Activated CD4-positive, alpha-beta T cell treated with anti-CD3 and anti-CD28 coated beads for 48 hours (primary cell): Measurements from ENCODE around the gene PIGO.

Experiments used
- DNase-seq: peaks from one replicate; pipeline ENCODE4 v3.0.0-alpha.2; 2020

The PIGO gene

DNA sequence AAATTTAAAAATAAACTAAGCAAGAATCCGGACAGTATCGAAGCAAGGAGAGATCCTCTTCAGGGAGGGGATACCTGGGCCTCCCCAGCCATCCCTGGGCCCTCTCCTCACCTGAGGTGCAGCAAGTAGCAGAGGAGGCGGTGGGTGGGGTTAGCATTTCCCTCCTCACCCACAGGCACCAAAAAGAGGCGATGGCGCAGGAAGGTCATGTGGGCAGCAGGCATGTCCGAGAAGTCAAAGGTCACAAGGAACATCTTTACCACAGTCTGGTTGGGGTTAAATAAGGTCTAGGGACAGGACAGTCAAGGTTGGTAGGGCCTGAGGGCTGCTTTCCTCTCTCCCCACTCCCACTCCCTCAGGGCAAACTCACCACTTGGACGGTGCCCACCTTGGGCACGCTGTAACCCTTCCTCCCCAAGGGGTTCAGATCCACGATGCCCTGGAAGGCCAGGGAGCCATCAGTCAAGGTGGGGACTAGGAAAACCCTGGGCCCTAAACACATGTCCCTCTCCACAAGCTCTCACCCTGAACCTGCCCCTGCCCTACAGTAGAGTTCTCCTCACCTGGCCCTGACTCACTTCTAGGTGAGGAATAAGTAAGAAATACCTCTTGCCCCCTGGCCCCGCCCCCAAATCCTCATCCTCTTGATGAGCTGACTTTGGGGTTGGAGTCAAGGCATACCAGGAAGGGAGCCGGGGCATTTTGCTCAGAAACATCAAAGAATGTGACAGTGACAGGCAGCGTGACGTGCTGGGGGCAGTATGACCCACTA is 9.4 kb upstream of the PIGO start:
- no peak for DNase-seq

DNA sequence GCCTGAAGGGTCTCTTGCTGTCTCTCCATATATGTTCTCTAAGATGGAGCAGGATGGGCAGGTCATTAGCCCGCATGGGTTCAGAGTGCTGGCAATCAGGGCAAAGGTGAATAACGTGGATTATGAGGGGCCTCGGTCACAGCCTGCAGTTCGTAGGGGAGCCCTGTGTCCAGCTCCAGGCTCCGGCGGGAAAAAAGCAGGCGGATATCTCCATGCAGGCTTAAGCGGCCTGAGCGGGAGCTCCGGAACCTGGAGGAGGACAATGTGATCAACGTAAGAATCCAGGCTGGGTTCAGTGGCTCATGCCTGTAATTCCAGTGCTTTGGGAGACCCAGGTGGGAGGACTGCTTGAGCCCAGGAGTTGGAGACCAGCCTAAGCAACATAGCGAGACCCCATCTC is 8.7 kb upstream of the PIGO start:
- no peak for DNase-seq

DNA sequence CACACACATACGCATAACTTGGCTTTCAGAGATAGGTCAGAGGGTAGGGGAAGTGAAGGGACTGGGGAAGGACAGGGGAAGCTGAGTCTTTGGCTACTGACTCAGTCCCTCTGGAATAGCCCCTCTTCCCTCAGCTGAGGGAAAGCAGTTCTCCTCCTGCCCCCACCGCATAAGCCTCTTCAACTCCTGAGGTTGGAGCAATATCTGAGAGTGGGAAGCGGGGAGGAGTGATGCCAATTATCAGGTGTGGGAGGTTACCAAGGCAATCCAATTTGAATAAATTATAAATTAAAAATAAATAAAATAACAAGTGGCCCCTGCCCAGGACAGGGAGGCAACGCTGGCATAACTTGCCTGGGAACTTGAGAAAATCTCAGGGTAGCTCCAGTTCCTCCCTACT is 8.2 kb upstream of the PIGO start:
- no peak for DNase-seq

DNA sequence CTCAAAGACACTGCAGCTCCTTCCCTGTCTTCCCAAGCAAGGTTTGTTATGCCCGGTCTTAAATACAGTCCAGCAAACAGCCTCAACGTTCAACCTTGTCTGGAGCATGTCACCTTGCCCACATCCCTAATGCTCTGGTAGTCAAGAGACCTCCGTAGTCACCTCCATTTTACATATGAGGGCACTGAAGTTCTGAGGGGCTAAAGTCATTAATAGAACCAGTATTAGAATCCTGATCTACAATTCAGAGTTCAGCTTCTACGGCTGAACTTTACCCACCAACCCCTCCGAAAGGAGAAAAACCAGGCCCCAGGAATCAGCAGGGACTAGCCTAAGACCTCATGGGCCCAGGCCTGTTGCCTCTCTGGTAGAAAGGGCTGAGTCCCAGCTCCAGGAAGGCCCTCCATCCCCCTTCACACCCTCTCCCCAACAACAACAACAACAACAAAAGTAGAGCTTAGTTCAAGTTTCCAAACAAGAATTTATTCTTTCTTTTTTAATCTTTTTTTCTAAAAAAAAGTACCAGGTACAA is 7.3 kb upstream of the PIGO start:
- no peak for DNase-seq

DNA sequence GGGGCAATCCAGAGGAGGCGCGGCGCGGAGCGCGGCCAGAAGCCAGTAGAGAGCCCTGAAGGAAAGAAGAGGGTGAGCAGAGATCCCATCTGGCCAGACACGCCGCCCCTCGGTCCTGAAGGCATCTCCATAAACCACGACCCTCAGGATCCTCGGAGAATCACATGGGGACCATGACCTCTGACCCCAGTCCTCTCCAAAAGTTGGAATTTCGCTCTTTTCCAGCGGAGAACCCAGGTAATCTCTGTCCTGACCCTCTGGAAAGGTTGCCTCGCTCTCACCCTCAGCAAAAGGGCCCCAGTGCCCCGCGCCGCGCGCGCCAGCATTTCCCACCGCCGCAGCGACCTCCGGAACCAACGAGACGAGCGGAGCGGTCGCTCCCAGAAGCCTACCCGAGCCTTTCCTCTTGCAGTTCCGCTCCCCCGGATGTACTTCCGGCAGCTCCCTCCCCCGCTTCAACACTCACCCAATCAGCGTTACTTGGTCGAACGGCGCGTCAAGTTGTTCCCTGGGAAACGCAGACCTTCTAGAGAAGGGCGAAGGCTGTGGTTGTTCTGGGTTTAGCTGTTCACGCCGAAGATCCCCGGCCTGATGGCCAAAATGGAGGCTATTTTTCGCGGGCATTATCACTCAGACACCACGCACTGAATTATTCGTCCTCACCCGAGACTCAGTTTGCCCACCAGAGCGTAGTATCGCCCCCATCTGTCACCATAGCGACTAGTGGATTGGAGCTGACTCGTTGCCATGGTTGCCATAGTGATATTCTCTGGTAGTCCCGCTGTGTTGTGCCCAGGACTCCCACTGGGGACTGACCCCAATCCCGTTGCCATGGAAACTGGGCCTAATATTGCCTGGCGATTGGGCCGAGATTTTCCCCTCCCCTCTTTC is 6.6 kb upstream of the PIGO start, which contains the start of gene STOML2:
TSS of gene STOML2 (minus strand) at position 363 of the 891 bp plus-strand sequence. CDS start at position 326, 37 bp downstream.
- peak; percentile 94 for DNase-seq

DNA sequence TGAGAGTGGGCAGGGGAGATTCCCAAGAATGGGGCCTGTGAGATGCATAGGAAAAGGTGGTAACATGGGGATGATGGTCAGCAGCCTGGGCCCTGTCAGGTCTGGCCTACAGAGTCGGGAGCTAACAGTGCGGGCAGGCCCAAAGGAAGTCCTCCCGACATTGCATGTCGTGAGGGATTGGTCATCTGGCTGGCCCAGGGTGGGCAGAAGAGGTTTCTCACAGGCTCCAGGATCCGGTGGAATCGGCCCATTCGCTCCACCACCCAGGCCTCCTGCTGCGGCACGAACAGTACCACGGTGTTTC is 6.0 kb upstream of the PIGO start:
- no peak for DNase-seq

DNA sequence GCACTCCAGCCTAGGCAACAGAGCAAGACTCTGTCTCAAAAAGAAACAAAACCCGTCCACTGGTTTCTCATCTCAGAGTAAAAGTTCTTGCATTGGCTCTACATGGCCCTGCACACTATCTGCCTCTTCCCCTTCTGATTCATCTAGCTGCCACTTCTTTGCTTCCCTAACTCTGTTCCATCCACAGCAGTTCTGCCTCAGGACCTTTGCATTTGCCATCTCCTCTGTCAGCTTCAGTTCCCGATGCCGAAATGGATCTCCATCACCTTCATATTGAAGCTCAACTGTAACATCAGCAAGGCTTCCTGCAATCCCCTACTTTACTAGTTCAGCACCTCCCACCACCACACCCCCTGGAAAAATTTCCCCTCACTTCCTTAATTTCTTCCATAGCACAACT is 1.2 kb upstream of the PIGO start:
- DNase-seq, result no peak

DNA sequence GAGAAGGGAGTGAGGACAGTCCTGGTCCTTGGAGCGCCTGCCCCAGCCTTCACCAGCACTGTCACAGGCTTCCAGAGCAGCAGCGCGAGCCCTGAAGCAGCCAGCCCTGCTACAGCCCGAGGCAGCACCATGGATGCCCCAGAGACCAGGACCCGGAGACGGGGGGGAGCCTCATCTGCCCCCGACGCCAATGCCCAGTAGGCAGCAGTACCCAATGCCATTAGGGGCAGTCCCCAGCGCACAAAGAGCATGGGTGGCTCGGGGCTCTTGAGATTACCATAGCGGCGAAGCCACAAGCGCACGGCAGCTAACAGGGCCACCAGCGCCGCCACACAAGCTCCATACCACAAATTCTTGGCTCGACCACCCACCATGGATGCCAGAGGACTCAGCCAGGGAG is 4.9 kb downstream of the PIGO start:
- DNase-seq, result no peak

DNA sequence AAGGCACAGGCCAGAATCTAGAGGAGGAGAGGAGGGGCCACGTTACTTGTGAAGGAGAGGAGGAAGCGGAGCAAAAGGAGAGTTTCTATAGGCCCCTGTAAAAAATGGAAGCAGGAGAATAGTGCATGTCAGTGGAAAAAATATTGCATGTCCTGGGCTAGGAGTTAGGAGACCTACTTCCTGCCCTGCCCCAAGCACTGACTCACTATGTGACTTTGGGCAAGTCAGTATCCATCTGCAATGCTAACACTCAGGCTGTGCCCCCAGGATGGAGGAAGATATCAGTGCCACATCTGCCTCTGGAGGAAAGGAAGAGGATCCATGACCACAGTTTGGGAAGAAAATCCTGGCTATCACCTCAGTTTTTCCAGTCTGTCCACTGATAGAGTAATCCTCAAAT is 7.0 kb downstream of the PIGO start:
- DNase-seq, result no peak

DNA sequence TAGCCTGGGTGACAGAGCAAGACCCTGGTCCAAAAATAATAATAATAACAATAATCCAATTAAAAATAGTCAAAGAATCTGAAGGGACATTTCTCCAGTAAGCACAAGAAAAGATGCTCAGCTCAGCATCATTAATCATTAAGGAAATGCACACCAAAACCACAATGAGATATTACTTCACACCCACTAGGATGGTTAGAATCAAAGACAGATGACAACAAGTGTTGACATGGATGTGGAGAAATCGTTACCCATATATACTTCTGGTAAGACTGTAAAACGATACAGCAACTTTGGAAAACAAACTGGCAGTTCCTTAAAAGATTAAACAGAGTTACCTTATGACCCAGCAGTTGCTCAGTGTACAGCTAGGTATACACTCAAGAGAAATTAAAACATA is 11.3 kb downstream of the PIGO start:
- no peak for DNase-seq

DNA sequence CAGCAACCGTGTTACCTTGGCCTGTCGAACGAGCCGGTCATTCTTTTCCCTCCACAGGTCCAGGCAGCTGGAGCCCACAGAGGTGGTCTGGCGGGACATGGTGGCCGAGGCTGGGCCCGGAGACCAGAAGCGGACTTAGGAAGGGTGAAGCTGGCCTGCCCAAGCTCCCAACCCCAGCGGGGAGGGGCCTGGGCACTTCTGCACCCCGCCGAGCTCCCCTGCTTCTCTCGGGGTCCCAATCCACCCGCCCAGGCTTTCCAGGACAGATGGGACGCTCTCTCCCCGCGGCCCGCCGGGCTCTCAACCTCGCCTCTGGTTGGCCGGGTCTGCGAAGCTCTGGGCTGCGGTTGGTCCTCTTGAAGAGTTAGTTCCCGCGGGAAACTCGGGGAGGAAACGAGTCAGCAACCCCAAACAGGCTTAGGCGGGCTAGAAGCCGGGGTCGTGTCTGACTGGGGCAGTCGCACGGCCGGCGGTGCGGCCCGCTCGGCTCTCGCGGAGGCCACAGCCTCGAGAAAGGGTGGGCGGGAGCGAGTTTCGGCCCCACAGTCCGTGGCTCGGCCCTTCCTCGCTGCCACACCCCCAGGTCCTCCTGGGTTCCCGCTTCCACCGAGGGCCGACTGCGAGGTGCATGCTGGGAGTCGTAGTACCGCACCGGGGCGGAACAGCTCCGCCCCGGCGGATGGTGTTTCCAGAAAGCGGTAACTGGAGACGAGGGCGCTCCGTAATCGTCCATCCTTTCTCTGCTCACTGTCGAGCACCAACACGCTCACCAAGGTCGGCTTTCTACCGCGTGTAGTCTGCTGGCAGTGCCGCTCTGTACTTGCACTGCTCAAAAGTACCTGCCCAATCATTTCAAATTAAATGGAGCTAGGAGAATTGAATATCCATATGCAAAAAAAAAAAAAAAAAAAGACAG is 16.7 kb downstream of the PIGO start, which contains the start of gene FANCG:
TSS of gene FANCG (minus strand) at position 517 of the 916 bp plus-strand sequence. CDS start at position 99, 418 bp downstream.
- DNase-seq, result peak; percentile 91

DNA sequence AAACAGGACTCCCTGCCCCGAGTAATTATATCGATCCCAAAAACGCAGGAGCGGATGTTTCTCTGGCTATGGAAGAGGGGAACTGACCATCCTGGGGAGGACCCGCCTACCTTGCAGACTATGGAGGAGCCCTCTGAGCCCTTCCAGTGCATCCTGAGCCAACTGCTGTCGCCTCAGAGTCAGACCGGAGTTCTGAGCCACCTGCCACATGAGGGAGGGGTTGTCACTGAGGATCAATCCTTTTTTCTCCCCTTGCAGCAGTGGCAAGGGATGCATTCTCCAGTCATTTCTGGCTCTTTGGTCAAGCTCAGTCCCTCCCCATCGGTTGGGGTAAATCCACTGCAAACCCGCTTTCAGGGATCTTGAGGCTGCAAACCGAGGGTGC is 17.4 kb downstream of the PIGO start:
- peak; percentile 31 for DNase-seq

DNA sequence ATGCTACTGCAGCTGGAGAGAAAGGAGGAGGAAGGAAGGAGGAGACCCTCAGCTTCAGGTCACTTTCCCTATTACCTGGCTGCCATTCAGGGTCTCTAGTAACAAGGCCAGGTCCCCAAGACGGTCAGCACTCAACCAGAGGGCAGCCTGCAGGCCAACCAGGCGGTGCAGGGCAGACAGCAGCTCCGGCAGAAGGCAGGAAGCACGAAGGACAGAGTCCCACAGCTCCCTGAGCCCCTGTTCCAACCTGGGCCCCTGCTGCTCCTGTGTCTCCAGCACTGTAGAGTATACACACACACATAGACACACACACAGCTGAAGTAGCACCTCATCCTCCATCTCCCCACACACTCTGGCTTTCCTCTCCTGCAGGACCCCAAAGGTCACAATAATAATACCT is 18.3 kb downstream of the PIGO start:
- DNase-seq, result no peak

DNA sequence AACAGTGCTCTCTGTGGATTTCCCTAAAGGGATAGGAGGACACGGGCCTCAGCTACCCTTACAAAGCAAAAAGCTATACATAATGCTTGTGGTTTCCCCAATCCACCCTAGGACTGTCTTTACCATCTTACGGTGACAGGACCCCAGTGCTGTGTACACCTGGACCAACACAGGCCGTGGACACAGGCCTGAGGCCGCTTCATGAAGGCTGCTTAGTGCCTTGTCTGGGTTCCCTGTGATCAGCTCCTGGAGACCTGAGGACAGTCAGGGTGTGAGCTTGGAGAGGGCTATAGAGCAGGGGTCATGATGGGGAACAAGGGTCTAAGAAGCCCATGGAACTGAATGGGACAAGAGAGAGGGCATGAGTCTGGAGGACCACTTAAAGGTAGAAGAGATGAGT is 19.5 kb downstream of the PIGO start:
- DNase-seq, result no peak

DNA sequence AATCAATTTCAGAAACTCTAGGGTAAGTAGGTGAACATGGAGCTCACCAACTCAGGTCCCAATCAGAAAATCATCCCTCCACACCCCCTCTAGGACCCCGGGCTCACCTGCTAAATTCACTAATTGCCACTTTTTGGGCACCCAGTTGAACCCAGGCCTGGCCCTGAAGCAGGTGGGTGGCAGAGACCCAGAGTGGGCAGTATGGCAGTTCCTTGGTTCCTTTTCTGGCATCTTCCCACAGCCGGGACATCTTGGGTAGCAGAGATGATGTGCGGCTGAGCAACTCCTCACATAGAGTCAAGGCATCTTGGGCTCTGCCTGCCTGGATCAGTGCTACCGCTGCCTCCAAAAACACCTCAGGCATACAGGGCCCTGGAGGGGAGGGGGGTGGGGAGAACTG is 21.0 kb downstream of the PIGO start:
- DNase-seq, result no peak

DNA sequence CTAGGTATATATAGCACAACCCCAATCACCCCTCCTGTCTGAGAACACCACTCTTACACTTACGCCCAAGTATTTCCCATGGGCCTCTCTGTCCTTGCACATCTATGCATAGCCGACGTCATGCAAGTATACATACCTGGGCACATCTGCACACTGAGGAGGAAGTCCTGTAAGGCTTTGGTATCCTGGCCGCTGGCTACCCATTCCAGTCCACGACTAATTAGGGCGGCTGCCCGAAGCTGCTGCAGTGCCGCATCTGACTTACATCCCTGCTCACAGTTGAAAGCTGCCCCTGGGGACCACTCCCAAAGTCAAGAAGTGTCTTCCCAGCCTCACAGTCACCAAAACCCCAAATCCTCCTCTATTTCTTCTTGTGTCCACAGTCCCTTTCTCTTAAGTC is 21.6 kb downstream of the PIGO start:
- no peak for DNase-seq

DNA sequence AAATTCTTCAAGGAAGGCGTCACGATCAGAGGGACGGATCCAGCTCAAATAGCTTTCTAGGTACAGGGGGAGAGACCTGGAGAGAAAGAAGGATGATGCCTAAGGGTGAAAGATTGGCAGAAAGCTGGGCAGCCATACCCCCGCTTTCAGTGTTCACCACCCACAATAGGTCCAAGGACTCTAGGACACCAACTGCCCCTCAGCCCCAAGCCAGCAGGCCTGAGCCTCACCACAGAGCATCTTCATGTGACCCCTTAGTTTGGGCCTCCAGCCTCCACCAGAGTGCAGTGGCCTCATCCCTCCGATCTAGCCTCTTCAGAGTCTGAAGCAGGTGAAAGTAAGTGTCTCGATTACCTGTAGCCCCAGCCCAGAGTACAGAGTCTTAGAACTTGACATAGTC is 22.2 kb downstream of the PIGO start:
- no peak for DNase-seq

DNA sequence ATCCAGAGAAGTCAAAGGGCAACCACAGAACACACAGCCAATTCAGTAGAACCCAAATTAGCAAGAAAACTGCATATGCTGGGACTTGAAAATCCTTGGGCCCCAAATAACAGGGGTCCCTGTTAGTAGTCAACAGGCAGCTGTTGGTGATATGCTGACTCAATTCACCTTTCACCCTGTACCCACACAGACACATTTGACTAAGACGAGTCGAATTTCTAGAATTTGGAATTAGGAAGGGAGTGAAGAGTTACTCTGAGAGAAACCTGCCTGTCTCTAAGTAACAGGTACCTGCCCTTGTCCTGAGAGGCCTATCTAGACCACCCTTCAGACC is 23.1 kb downstream of the PIGO start:
- DNase-seq, result no peak

DNA sequence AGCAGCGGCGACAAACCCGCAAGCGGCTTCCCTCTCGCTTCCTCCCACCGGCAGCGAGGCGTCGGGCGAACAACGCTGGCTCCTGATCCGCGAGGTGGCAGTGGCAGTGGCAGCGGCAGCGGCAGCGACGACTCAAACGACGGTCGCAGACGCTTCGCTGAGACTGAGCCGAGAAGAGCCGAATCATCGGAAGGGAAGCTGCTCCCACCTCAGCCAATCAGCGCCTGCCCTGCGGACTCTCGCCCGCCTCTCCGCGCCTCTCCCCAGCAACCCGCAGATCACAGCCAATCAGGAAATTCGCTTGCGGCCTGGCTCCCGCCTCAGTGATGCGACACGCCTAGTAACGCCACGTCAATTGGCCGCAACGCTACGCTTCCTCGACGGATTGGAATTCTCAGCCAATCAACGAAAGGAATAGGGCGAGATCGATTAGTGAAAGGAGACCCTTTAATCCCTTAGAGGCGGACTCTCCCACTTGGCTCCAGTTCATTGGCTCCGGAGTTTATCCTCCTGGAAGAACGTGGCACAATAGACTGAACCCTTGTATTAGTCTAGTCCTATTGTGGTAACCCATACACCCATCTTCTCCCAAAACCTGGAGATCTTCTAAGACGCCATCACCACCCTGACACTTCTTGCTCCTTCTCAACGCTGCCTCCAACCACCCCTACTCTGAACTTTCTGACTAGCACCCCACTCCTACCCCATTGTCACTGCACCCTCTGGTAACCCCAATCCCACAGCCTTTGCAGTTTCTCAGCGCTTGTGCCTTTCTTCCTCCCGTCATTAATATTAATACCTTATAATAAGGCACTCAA is 23.7 kb downstream of the PIGO start, which contains the start of gene VCP:
TSS of gene VCP (minus strand) at position 165 of the 818 bp plus-strand sequence. CDS start 272 bp downstream, outside the sequence.
- peak; percentile 98 for DNase-seq

DNA sequence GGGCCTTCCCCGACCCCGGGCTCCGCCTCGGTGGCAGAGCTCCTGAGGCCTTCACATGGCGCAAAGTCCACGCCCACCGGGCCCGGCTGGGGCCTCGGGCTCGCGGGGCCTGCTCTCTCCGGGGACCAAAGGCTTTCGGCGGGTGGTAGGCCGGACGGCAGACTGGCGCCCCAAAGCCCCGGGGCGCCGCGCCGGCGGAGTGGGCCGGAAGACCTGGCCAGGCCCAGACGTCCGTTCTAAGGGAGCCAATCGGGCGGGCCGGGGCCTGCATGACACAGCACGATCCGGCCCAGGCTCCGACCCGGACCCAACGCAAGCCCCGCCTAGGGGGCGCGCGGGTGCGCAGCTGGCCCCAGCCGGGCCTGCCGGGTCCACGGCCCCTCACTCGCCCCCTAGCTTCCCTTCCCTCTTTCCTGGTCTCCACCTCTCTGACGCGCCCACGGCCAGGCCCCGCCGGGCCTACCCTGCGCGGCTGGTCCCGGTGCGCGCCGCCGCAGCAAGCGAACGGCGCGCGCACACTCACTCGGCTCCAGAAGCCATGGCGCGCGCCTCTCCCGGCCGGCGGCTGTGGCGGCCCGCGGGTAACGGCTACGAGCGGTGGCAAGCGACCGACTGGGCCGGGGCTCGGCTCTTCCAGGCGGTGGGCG is 24.5 kb downstream of the PIGO start:
- peak; percentile 80 for DNase-seq
